GM23338 (cell line): ENCODE results near the gene KCNQ5. TPM values are rescaled to one million over a fixed set of nuclear protein-coding genes. Genes with fewer than 3 reads are reported as not detected.
A peak's percentile ranks its signal among the peaks of the same experiment; 100 is the strongest.

ENCODE experiments used
- ATAC-seq: fragments of 200-7000 bp; cut with Tn5 transposase; 3 replicates; pipeline ENCODE4 v1.9.1; 2020
- DNase-seq: peaks from one replicate; pipeline ENCODE4 v3.0.0-alpha.2; 2015; ENCODE audit warnings: low spot score
- H2AFZ ChIP-seq: fragments of 200-600 bp; sonication (generic); 2 replicates; pipeline ENCODE4 v1.8.0; 2016; ENCODE audit warnings: antibody characterized with exemption, mild to moderate bottlenecking, moderate library complexity
- H3F3A ChIP-seq: fragments of 200-600 bp; sonication (generic); replicated peaks from 2 replicates; pipeline ENCODE4 v1.8.0; 2017; ENCODE audit warnings: antibody characterized with exemption, mixed run types, low read depth
- H3K27ac ChIP-seq: fragments of 200-600 bp; sonication (generic); 2 replicates; pipeline ENCODE4 v1.6.1; 2016; ENCODE audit warnings: low read depth
- H3K27me3 ChIP-seq: fragments of 200-600 bp; sonication (generic); 2 replicates; pipeline ENCODE4 v1.8.0; 2016; ENCODE audit warnings: mild to moderate bottlenecking, mixed run types, moderate library complexity; ENCODE audit not compliant: insufficient read depth
- H3K36me3 ChIP-seq: fragments of 200-600 bp; sonication (generic); 2 replicates; pipeline ENCODE4 v1.8.0; 2016; ENCODE audit warnings: mild to moderate bottlenecking; ENCODE audit not compliant: insufficient read depth
- H3K4me1 ChIP-seq: fragments of 200-600 bp; sonication (generic); 2 replicates; pipeline ENCODE4 v1.8.0; 2016; ENCODE audit warnings: mild to moderate bottlenecking, moderate library complexity; ENCODE audit not compliant: insufficient read depth
- H3K4me2 ChIP-seq: fragments of 200-600 bp; sonication (generic); 2 replicates; pipeline ENCODE4 v1.7.1; 2017; ENCODE audit warnings: mixed run types
- H3K4me3 ChIP-seq: fragments of 200-600 bp; sonication (generic); 2 replicates; pipeline ENCODE4 v1.6.1; 2016; ENCODE audit warnings: mixed run types
- H3K79me2 ChIP-seq: fragments of 200-600 bp; sonication (generic); replicated peaks from 2 replicates; pipeline ENCODE4 v1.8.0; 2017; ENCODE audit warnings: mild to moderate bottlenecking; ENCODE audit not compliant: insufficient read depth
- H3K9me2 ChIP-seq: fragments of 200-600 bp; sonication (generic); 2 replicates; pipeline ENCODE4 v1.8.0; 2017; ENCODE audit not compliant: insufficient read depth
- H4K20me1 ChIP-seq: fragments of 200-600 bp; sonication (generic); replicated peaks from 2 replicates; pipeline ENCODE4 v1.8.0; 2017; ENCODE audit warnings: mild to moderate bottlenecking; ENCODE audit not compliant: insufficient read depth
- H3K27ac Mint-ChIP-seq: 2 replicates; pipeline ENCODE4 v1.8.0; 2020; ENCODE audit warnings: inconsistent platforms, mild to moderate bottlenecking, moderate library complexity, mixed read lengths
- H3K27me3 Mint-ChIP-seq: 3 replicates; pipeline ENCODE4 v1.8.0; 2022; ENCODE audit warnings: low read depth, mild to moderate bottlenecking, moderate library complexity, mixed read lengths, inconsistent platforms; ENCODE audit not compliant: insufficient read depth, poor library complexity
- H3K36me3 Mint-ChIP-seq: 3 replicates; pipeline ENCODE4 v1.8.0; 2021; ENCODE audit warnings: low read depth, mild to moderate bottlenecking, inconsistent platforms, moderate library complexity, mixed read lengths
- H3K4me1 Mint-ChIP-seq: 3 replicates; pipeline ENCODE4 v1.8.0; 2020; ENCODE audit warnings: mild to moderate bottlenecking, inconsistent platforms, mixed read lengths
- H3K4me3 Mint-ChIP-seq: 3 replicates; pipeline ENCODE4 v1.8.0; 2021; ENCODE audit warnings: moderate library complexity, mild to moderate bottlenecking, inconsistent platforms, mixed read lengths
- H3K9me3 Mint-ChIP-seq: 3 replicates; pipeline ENCODE4 v1.8.0; 2020; ENCODE audit warnings: moderate library complexity, mild to moderate bottlenecking, inconsistent platforms, mixed read lengths
- CREB1 ChIP-seq: fragments of 250-450 bp; sonication (Bioruptor Pico); IDR thresholded peaks from 2 replicates; pipeline ENCODE4 v1.5.0; 2020; ENCODE audit warnings: low read depth, mild to moderate bottlenecking, moderate library complexity
- POLR2AphosphoS5 ChIP-seq: IDR thresholded peaks from 2 replicates; pipeline ENCODE4 v1.6.1; 2016; ENCODE audit warnings: antibody characterized with exemption, low read depth
- ZNF331 ChIP-seq: fragments of 250-450 bp; sonication (Bioruptor Pico); IDR thresholded peaks from 2 replicates; pipeline ENCODE4 v1.5.0; 2020; ENCODE audit warnings: low read depth, mild to moderate bottlenecking, moderate library complexity
- polyA plus RNA-seq: library from polyadenylated mRNA; unstranded; fragments of >200 nt; fragmentation: Nextera tagmentation; extraction: Ambion mirVana; gene quantifications from 2 replicates; pipeline ENCODE4 v1.2.1, GENCODE V29; 2016
- total RNA-seq: library from RNA; depleted of rRNA; stranded (reverse); fragments of >200 nt; shearing (Covaris generic); gene quantifications from 2 replicates; pipeline ENCODE4 v1.2.3, GENCODE V29; 2014
- TF ChIP-seq, protein P1 (sequence below), 2 experiments: fragments of 200-600 bp in 1 of 2; sonication (generic) in 1 of 2; conservative IDR thresholded peaks; 2 replicates each; pipeline versions ENCODE4 v1.5.1 to v1.6.1; 2016 to 2017; ENCODE audit warnings: antibody characterized with exemption in 2 of 2, low read depth in 2 of 2, mild to moderate bottlenecking in 2 of 2, moderate library complexity in 1 of 2
- TF ChIP-seq, protein P2 (sequence below): IDR thresholded peaks from one replicate; pipeline ENCODE4 v1.6.1; 2018; ENCODE audit warnings: antibody characterized with exemption; ENCODE audit not compliant: unreplicated experiment

Gene KCNQ5
- total and polyA plus RNA-seq, 2 experiments from 2014 or later = 0.68 to 0.87 TPM

DNA sequence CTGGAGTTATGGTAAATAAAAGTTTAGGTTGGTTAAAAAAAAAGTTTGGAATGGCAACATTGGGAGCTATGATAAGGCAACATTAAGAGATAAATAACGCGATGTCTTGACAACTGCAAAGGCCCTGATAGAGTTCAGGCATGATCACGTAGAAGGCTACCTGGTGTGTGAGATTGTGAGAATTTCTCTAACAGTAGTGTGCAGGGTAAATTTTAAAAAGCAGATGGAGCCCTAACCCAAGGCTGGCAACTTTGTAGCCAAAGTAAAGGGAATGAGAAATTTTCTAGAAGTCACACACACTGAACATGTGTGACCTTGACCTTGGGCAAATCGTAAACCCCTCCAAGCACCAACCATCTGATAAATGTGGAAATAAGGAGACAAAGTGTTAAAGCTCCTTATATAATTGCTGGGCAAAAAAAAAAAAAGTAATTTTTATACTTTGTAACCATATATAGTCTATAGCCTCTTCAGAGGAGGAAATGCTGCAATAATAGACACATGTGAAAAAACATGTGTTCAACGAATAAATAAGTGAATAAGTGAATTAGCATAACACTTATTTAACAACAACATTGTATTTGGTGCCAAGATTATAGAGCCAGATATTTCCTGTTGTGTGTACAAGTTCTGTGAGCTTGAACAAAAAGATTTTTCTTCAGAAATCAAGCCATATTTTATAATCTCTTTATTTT is 18.2 kb downstream of the KCNQ5 start (continued):
- TF ChIP-seq, protein P1, sequence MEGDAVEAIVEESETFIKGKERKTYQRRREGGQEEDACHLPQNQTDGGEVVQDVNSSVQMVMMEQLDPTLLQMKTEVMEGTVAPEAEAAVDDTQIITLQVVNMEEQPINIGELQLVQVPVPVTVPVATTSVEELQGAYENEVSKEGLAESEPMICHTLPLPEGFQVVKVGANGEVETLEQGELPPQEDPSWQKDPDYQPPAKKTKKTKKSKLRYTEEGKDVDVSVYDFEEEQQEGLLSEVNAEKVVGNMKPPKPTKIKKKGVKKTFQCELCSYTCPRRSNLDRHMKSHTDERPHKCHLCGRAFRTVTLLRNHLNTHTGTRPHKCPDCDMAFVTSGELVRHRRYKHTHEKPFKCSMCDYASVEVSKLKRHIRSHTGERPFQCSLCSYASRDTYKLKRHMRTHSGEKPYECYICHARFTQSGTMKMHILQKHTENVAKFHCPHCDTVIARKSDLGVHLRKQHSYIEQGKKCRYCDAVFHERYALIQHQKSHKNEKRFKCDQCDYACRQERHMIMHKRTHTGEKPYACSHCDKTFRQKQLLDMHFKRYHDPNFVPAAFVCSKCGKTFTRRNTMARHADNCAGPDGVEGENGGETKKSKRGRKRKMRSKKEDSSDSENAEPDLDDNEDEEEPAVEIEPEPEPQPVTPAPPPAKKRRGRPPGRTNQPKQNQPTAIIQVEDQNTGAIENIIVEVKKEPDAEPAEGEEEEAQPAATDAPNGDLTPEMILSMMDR (conservative IDR thresholded peaks at IDR 0.05; ENCODE audit: low read depth in 2 of 2) = peak in 1 of 2 experiments; percentile 29; a peak in 2 of 4 replicates

DNA sequence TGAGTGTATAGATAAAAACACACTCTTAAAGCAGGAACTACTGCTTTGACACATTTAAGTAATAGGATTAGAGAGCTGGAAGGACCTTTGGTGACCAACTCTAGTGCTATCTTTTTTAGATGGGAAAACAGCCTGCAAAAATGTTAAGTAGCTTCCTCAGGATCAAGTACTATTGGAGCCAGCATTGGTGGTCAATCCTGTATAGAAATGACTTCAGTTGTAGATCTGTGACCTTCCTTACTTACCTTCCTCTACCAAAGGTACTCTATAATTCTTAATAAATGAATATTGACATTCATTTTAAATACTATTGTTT is 18.7 kb downstream of the KCNQ5 start:
- Histone ChIP-seq H2AFZ (no peak overlapping the region), H3K4me3 (no peak overlapping the region), H3K4me2 (no peak overlapping the region), H3K27me3 (no peaks in the 10 kb centered on the region), H3F3A (no peaks in the 10 kb centered on the region), H4K20me1 (no peaks in the 10 kb centered on the region), H3K9me2 (no peaks in the 10 kb centered on the region), H3K79me2 (no peaks in the 10 kb centered on the region), H3K36me3 (no peaks in the 10 kb centered on the region), H3K27ac (no peak overlapping the region), H3K4me1 (peaks cover 6% of the 10 kb centered on the region; the same call in 1 of the 2 replicates)
- TF ChIP-seq, protein P1 (conservative IDR thresholded peaks at IDR 0.05; ENCODE audit: low read depth in 2 of 2) = no peak
- TF ChIP-seq CREB1 (CRISPR knock-in tag) = no peak
- TF ChIP-seq, protein P2, sequence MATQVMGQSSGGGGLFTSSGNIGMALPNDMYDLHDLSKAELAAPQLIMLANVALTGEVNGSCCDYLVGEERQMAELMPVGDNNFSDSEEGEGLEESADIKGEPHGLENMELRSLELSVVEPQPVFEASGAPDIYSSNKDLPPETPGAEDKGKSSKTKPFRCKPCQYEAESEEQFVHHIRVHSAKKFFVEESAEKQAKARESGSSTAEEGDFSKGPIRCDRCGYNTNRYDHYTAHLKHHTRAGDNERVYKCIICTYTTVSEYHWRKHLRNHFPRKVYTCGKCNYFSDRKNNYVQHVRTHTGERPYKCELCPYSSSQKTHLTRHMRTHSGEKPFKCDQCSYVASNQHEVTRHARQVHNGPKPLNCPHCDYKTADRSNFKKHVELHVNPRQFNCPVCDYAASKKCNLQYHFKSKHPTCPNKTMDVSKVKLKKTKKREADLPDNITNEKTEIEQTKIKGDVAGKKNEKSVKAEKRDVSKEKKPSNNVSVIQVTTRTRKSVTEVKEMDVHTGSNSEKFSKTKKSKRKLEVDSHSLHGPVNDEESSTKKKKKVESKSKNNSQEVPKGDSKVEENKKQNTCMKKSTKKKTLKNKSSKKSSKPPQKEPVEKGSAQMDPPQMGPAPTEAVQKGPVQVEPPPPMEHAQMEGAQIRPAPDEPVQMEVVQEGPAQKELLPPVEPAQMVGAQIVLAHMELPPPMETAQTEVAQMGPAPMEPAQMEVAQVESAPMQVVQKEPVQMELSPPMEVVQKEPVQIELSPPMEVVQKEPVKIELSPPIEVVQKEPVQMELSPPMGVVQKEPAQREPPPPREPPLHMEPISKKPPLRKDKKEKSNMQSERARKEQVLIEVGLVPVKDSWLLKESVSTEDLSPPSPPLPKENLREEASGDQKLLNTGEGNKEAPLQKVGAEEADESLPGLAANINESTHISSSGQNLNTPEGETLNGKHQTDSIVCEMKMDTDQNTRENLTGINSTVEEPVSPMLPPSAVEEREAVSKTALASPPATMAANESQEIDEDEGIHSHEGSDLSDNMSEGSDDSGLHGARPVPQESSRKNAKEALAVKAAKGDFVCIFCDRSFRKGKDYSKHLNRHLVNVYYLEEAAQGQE = no peak
- H3K36me3 Mint-ChIP-seq = no peaks in the 10 kb centered on the region
- no peak overlapping the region for H3K27ac Mint-ChIP-seq
- H3K4me1 Mint-ChIP-seq = peaks cover 1% of the 10 kb centered on the region; the same call in 2 of the 3 replicates
- peaks cover 1% of the 10 kb centered on the region for H3K27me3 Mint-ChIP-seq
- DNase-seq = no peak
- ATAC-seq = no peak
- no peaks in the 10 kb centered on the region; the same call in 2 of the 3 replicates for H3K9me3 Mint-ChIP-seq
- H3K4me3 Mint-ChIP-seq = no peak overlapping the region

DNA sequence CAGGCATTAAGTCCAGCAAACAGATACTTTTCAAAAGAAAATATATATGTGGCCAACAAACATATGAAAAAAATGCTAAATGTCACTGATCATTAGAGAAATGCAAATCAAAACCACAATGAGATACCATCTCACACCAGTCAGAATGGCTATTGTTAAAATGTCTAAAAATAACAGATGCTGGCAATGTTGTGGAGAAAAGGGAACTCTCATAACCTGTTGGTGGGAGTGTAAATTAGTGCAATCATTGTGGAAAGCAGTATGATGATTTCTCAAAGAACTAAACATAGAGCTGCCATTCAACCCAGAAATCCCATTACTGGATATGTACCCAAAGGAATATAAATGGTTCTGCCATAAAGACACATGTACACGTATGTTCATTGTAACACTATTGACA is 20.6 kb downstream of the KCNQ5 start:
- no peak overlapping the region for H3K27ac Mint-ChIP-seq
- H4K20me1 ChIP-seq = no peaks in the 10 kb centered on the region
- H3K4me1 Mint-ChIP-seq = no peaks in the 10 kb centered on the region; the same call in 2 of the 3 replicates
- H2AFZ ChIP-seq = no peak overlapping the region
- no peaks in the 10 kb centered on the region for H3K79me2 ChIP-seq
- no peak overlapping the region for H3K4me3 Mint-ChIP-seq
- no peak overlapping the region for H3K27ac ChIP-seq
- H3K27me3 ChIP-seq = no peaks in the 10 kb centered on the region
- no peak for DNase-seq
- H3K27me3 Mint-ChIP-seq = peaks cover 1% of the 10 kb centered on the region
- no peak overlapping the region for H3K4me2 ChIP-seq
- H3K9me2 ChIP-seq = no peaks in the 10 kb centered on the region
- H3K9me3 Mint-ChIP-seq = no peaks in the 10 kb centered on the region; the same call in 2 of the 3 replicates
- no peaks in the 10 kb centered on the region for H3F3A ChIP-seq
- peaks cover 6% of the 10 kb centered on the region; the same call in 1 of the 2 replicates for H3K4me1 ChIP-seq
- no peak for ATAC-seq
- no peaks in the 10 kb centered on the region for H3K36me3 Mint-ChIP-seq
- no peaks in the 10 kb centered on the region for H3K36me3 ChIP-seq
- no peak overlapping the region for H3K4me3 ChIP-seq
- TF ChIP-seq POLR2AphosphoS5 (no peak), ZNF331 (CRISPR knock-in tag) (no peak)
- TF ChIP-seq, protein P1 (conservative IDR thresholded peaks at IDR 0.05; ENCODE audit: low read depth in 2 of 2) = no peak
- TF ChIP-seq, protein P2 = no peak
